WTC11 (cell line): Measurements from ENCODE around the gene WBP2.

ENCODE experiments used
- CREM ChIP-seq: sonication (generic); formaldehyde crosslinking; IDR thresholded peaks from 2 replicates; pipeline ENCODE4 v1.8.1; 2022; ENCODE audit warnings: mild to moderate bottlenecking, missing genetic modification reagents, moderate library complexity
- CTCF ChIP-seq: fragments of 200-600 bp; IDR thresholded peaks from 2 replicates; pipeline ENCODE4 v1.8.0; 2022; ENCODE audit warnings: antibody characterized with exemption
- E2F4 ChIP-seq: sonication (generic); formaldehyde crosslinking; IDR thresholded peaks from 2 replicates; pipeline ENCODE4 v1.8.1; 2022; ENCODE audit warnings: low read depth, mild to moderate bottlenecking, moderate library complexity, missing genetic modification reagents, borderline replicate concordance
- JUN ChIP-seq: sonication (generic); formaldehyde crosslinking; IDR thresholded peaks from 2 replicates; pipeline ENCODE4 v1.8.0; 2023; ENCODE audit warnings: mild to moderate bottlenecking, missing genetic modification reagents
- USF2 ChIP-seq: sonication (generic); formaldehyde crosslinking; IDR thresholded peaks from 2 replicates; pipeline ENCODE4 v1.8.1; 2023; ENCODE audit warnings: mild to moderate bottlenecking, missing genetic modification reagents, moderate library complexity

- TF ChIP-seq CTCF = no peak
- TF ChIP-seq USF2 = no peak
- no peak for TF ChIP-seq E2F4 (CRISPR knock-in tag)
- TF ChIP-seq CREM (CRISPR knock-in tag) = no peak
- TF ChIP-seq JUN = no peak
These were observed 42.9 kb upstream of the WBP2 start for GRCh38 chr17:75898065-75898464.
